ENCODE measurements around the gene CTIF. TPM values are rescaled to one million over a fixed set of nuclear protein-coding genes. Genes with fewer than 3 reads are reported as not detected.

The CTIF gene
- total and polyA plus RNA-seq, 7 experiments from 2014 or later: 1.3 to 11.2 (median 2.5) TPM; not detected in 2

GRCh38 chr18:48850822-48851598 is 312.2 kb downstream of the CTIF start:
- no peaks in the 10 kb centered on the region for H3K9me3 ChIP-seq (ENCODE audit: control insufficient read depth in 2 of 3, low read length in 3 of 3)
- ChIA-PET POLR2A (interaction anchor here (0.6 to 1.0 kb wide), 3 partner anchors 17 to 83 kb away, joined by 3 to 4 read pairs (median 3); no protein-coding TSS in a partner anchor), CTCF (no interaction called here)
- no peaks in the 10 kb centered on the region for H3K36me3 Mint-ChIP-seq
- H3K4me1 ChIP-seq (ENCODE audit: control insufficient read depth in 2 of 2, insufficient read depth in 2 of 2, low read length in 2 of 2): peaks cover 0 to 27% of the 10 kb centered on the region in 2 donors
- intact Hi-C loops (cut with micrococcal nuclease): no loop called here
- no peak for DNase-seq
- ATAC-seq: no peak
- peak overlapping the region in 6 of 10 donors; percentile 12 to 64 (median 55) for H3K4me3 Mint-ChIP-seq
- peaks cover 36 to 55% (median 44%) of the 10 kb centered on the region in 7 donors for H3K4me1 Mint-ChIP-seq
- H3K4me3 ChIP-seq (ENCODE audit: low read length): no peak overlapping the region
- H3K27me3 ChIP-seq (ENCODE audit: control insufficient read depth in 2 of 2, insufficient read depth in 2 of 2, low read length in 2 of 2): no peaks in the 10 kb centered on the region
- H3K27ac ChIP-seq (ENCODE audit: low read depth, low read length): no peak overlapping the region
- no peaks in the 10 kb centered on the region for H3K36me3 ChIP-seq (ENCODE audit: control insufficient read depth in 2 of 3, insufficient read depth in 3 of 3, low read length in 3 of 3)
- H3K27ac Mint-ChIP-seq: peak overlapping the region in 5 of 9 donors; percentile 13 to 80 (median 65)
- H3K27me3 Mint-ChIP-seq: no peaks in the 10 kb centered on the region
- H3K9me3 Mint-ChIP-seq: peaks cover 0 to 6% (median 0%) of the 10 kb centered on the region in 11 donors

GRCh38 chr18:48851599-48851960 is 312.7 kb downstream of the CTIF start:
- intact Hi-C loops (cut with micrococcal nuclease): no loop called here
- peak in 4 of 9 donors; percentile 22 to 37 (median 27) for DNase-seq
- ChIA-PET CTCF (no interaction called here), POLR2A (interaction anchor here (0.6 to 1.0 kb wide), 4 partner anchors 16 to 101 kb away, joined by 3 to 4 read pairs (median 3); no protein-coding TSS in a partner anchor)
- H3K27ac Mint-ChIP-seq: peak overlapping the region in 7 of 9 donors; percentile 13 to 80 (median 65)
- no peaks in the 10 kb centered on the region for H3K36me3 Mint-ChIP-seq
- peak overlapping the region in 9 of 10 donors; percentile 12 to 64 (median 49) for H3K4me3 Mint-ChIP-seq
- Histone ChIP-seq H3K36me3 (ENCODE audit: control insufficient read depth in 2 of 3, insufficient read depth in 3 of 3, low read length in 3 of 3) (no peaks in the 10 kb centered on the region), H3K27ac (ENCODE audit: low read depth, low read length) (no peak overlapping the region), H3K4me1 (ENCODE audit: control insufficient read depth in 2 of 2, insufficient read depth in 2 of 2, low read length in 2 of 2) (peaks cover 0 to 27% of the 10 kb centered on the region in 2 donors), H3K4me3 (ENCODE audit: low read length) (no peak overlapping the region), H3K9me3 (ENCODE audit: control insufficient read depth in 2 of 3, low read length in 3 of 3) (no peaks in the 10 kb centered on the region), H3K27me3 (ENCODE audit: control insufficient read depth in 2 of 2, insufficient read depth in 2 of 2, low read length in 2 of 2) (no peaks in the 10 kb centered on the region)
- H3K4me1 Mint-ChIP-seq: peaks cover 38 to 53% (median 42%) of the 10 kb centered on the region in 7 donors
- H3K9me3 Mint-ChIP-seq: peaks cover 0 to 3% (median 0%) of the 10 kb centered on the region in 11 donors
- no peaks in the 10 kb centered on the region for H3K27me3 Mint-ChIP-seq
- ATAC-seq: peak; percentile 63

GRCh38 chr18:48852292-48852691 is 313.5 kb downstream of the CTIF start:
- H3K9me3 ChIP-seq (ENCODE audit: control insufficient read depth in 2 of 3, low read length in 3 of 3): no peaks in the 10 kb centered on the region
- POLR2A ChIA-PET: interaction anchor here (0.6 to 1.8 kb wide), 3 partner anchors 8 to 100 kb away, joined by 3 to 4 read pairs (median 3); no protein-coding TSS in a partner anchor
- H3K4me1 ChIP-seq (ENCODE audit: control insufficient read depth in 2 of 2, insufficient read depth in 2 of 2, low read length in 2 of 2): peaks cover 0 to 27% of the 10 kb centered on the region in 2 donors
- intact Hi-C loops (cut with micrococcal nuclease): no loop called here
- DNase-seq (no peak), ATAC-seq (no peak)
- Mint-ChIP-seq H3K4me1 (peaks cover 36 to 53% (median 42%) of the 10 kb centered on the region in 7 donors), H3K9me3 (no peaks in the 10 kb centered on the region), H3K27ac (peak overlapping the region; percentile 19 to 75 (median 47)), H3K27me3 (no peaks in the 10 kb centered on the region), H3K4me3 (peak overlapping the region; percentile 11 to 63 (median 34)), H3K36me3 (no peaks in the 10 kb centered on the region)
- H3K27ac ChIP-seq (ENCODE audit: low read depth, low read length): no peak overlapping the region
- CTCF ChIA-PET: interaction anchor here (0.6 kb wide), 1 partner anchor 16 kb away, joined by 3 read pairs; no protein-coding TSS in a partner anchor
- H3K36me3 ChIP-seq (ENCODE audit: control insufficient read depth in 2 of 3, insufficient read depth in 3 of 3, low read length in 3 of 3): no peaks in the 10 kb centered on the region
- no peaks in the 10 kb centered on the region for H3K27me3 ChIP-seq (ENCODE audit: control insufficient read depth in 2 of 2, insufficient read depth in 2 of 2, low read length in 2 of 2)
- H3K4me3 ChIP-seq (ENCODE audit: low read length): no peak overlapping the region

- H3K9me3 Mint-ChIP-seq: no peaks in the 10 kb centered on the region
- Histone ChIP-seq H3K27me3 (ENCODE audit: control insufficient read depth in 2 of 2, insufficient read depth in 2 of 2, low read length in 2 of 2) (no peaks in the 10 kb centered on the region), H3K36me3 (ENCODE audit: control insufficient read depth in 2 of 3, insufficient read depth in 3 of 3, low read length in 3 of 3) (no peaks in the 10 kb centered on the region), H3K4me1 (ENCODE audit: control insufficient read depth in 2 of 2, insufficient read depth in 2 of 2, low read length in 2 of 2) (peaks cover 0 to 27% of the 10 kb centered on the region in 2 donors), H3K27ac (ENCODE audit: low read depth, low read length) (no peak overlapping the region), H3K4me3 (ENCODE audit: low read length) (no peak overlapping the region), H3K9me3 (ENCODE audit: control insufficient read depth in 2 of 3, low read length in 3 of 3) (no peaks in the 10 kb centered on the region)
- peak overlapping the region in 8 of 9 donors; percentile 33 to 88 (median 55) for H3K27ac Mint-ChIP-seq
- H3K36me3 Mint-ChIP-seq: no peaks in the 10 kb centered on the region
- H3K27me3 Mint-ChIP-seq: no peaks in the 10 kb centered on the region
- ChIA-PET CTCF (no interaction called here), POLR2A (interaction anchor here (1.8 kb wide), 1 partner anchor 9 kb away, joined by 4 read pairs; no protein-coding TSS in a partner anchor)
- ATAC-seq (peak; percentile 57), DNase-seq (peak in 7 of 9 donors; percentile 30 to 72 (median 61))
- intact Hi-C loops (cut with micrococcal nuclease): no loop called here
- H3K4me1 Mint-ChIP-seq: peaks cover 36 to 55% (median 42%) of the 10 kb centered on the region in 7 donors
- H3K4me3 Mint-ChIP-seq: peak overlapping the region in 9 of 10 donors; percentile 15 to 63 (median 51)
Measured at GRCh38 chr18:48852794-48853193, 314.0 kb downstream of the CTIF start.

- H3K4me1 Mint-ChIP-seq: peaks cover 36 to 56% (median 42%) of the 10 kb centered on the region in 7 donors
- no peaks in the 10 kb centered on the region for H3K9me3 Mint-ChIP-seq
- H3K27me3 Mint-ChIP-seq: no peaks in the 10 kb centered on the region
- H3K36me3 ChIP-seq (ENCODE audit: control insufficient read depth in 2 of 3, insufficient read depth in 3 of 3, low read length in 3 of 3): no peaks in the 10 kb centered on the region
- no peaks in the 10 kb centered on the region for H3K36me3 Mint-ChIP-seq
- H3K4me1 ChIP-seq (ENCODE audit: control insufficient read depth in 2 of 2, insufficient read depth in 2 of 2, low read length in 2 of 2): peaks cover 0 to 27% of the 10 kb centered on the region in 2 donors
- ChIA-PET POLR2A (interaction anchor here (1.8 kb wide), 1 partner anchor 10 kb away, joined by 4 read pairs; no protein-coding TSS in a partner anchor), CTCF (no interaction called here)
- H3K4me3 Mint-ChIP-seq: peak overlapping the region in 3 of 10 donors; percentile 16 to 63 (median 23)
- DNase-seq: no peak
- H3K27ac Mint-ChIP-seq: peak overlapping the region in 2 of 9 donors; percentile 73 to 75
- H3K9me3 ChIP-seq (ENCODE audit: control insufficient read depth in 2 of 3, low read length in 3 of 3): no peaks in the 10 kb centered on the region
- ATAC-seq: no peak
- no peak overlapping the region for H3K27ac ChIP-seq (ENCODE audit: low read depth, low read length)
- H3K4me3 ChIP-seq (ENCODE audit: low read length): no peak overlapping the region
- intact Hi-C loops (cut with micrococcal nuclease): no loop called here
- H3K27me3 ChIP-seq (ENCODE audit: control insufficient read depth in 2 of 2, insufficient read depth in 2 of 2, low read length in 2 of 2): no peaks in the 10 kb centered on the region
Measured at GRCh38 chr18:48853588-48853987, 314.8 kb downstream of the CTIF start.

GRCh38 chr18:48854780-48855179 is 315.9 kb downstream of the CTIF start:
- H3K9me3 ChIP-seq (ENCODE audit: control insufficient read depth in 2 of 3, low read length in 3 of 3): no peaks in the 10 kb centered on the region
- H3K36me3 ChIP-seq (ENCODE audit: control insufficient read depth in 2 of 3, insufficient read depth in 3 of 3, low read length in 3 of 3): no peaks in the 10 kb centered on the region
- Mint-ChIP-seq H3K4me1 (peaks cover 36 to 55% (median 42%) of the 10 kb centered on the region in 7 donors), H3K9me3 (peaks cover 0 to 1% (median 0%) of the 10 kb centered on the region in 11 donors), H3K27ac (peak overlapping the region in 5 of 9 donors; percentile 2 to 33 (median 9)), H3K27me3 (no peaks in the 10 kb centered on the region), H3K36me3 (no peaks in the 10 kb centered on the region), H3K4me3 (no peak overlapping the region)
- peaks cover 0 to 27% of the 10 kb centered on the region in 2 donors for H3K4me1 ChIP-seq (ENCODE audit: control insufficient read depth in 2 of 2, insufficient read depth in 2 of 2, low read length in 2 of 2)
- ATAC-seq: peak; percentile 36
- CTCF ChIA-PET: no interaction called here
- POLR2A ChIA-PET: interaction anchor here (1.1 kb wide), 1 partner anchor 9 kb away, joined by 4 read pairs; no protein-coding TSS in a partner anchor
- no peak overlapping the region for H3K27ac ChIP-seq (ENCODE audit: low read depth, low read length)
- DNase-seq: peak in 1 of 9 donors; percentile 22
- no peak overlapping the region for H3K4me3 ChIP-seq (ENCODE audit: low read length)
- intact Hi-C loops (cut with micrococcal nuclease): no loop called here
- no peaks in the 10 kb centered on the region for H3K27me3 ChIP-seq (ENCODE audit: control insufficient read depth in 2 of 2, insufficient read depth in 2 of 2, low read length in 2 of 2)

Data from naive thymus-derived CD4-positive, alpha-beta T cell (primary cell).